ENCODE data around the gene D2HGDH. TPM values are rescaled to one million over a fixed set of nuclear protein-coding genes. Genes with fewer than 3 reads are reported as not detected.

The D2HGDH gene
- total RNA-seq, 1 experiment from 2014 or later = 10.0 TPM

DNA sequence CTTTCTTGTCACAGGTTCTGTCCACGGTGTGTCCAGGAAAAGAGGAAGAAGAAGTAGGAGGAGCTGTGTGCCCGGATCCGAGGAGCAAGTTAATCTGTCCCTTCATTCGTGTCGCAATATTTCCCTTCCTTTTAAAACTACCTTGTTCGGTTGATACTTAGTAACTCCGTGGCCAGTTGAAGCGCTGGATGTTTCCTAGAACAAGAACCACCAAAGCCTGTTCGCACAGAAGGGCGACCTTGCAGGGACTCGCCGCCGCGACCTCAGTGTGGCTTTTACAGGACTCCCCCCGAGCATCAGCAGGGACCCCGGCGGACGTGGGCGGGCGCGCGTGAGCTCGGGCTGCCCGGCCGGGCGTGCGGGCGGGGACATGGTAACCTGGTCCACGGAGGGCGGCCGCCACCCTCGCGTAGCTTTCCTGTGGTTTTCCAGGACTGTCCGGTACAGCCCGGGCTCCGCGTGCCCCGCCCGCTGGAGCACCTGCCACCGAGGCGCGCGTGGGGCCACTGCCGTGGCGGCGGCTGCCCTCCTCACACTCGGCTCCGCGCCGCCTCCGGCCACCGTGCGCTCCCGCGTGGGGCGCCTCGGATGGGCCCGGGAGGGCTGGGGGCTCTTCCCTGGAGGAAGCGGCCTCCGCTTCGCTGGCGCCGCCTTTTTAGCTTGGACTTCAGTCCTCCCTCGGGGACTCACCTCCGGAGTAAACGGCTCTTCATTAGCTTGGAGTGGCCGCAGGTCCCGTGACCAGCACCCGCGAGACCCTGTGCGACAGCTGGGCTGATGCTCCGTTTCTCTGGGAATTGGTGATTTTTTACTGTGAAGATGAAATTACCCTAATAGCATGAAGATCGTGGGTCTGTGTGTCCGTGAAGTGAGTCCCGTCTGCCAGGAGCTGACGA is 9.2 kb upstream of the D2HGDH start:
- WGBS (ENCODE audit: extremely low coverage, insufficient read length, low lambda C conversion rate) = no CpG with 5 or more reads among the region's 76 CpGs
- Histone ChIP-seq H3K9ac (ENCODE audit: extremely low read depth, insufficient read length, low read length) (no peak overlapping the region), H3K4ac (ENCODE audit: low read depth, low read length) (no peak overlapping the region), H3K27me3 (ENCODE audit: insufficient read depth, low read length) (no peaks in the 10 kb centered on the region), H2BK15ac (ENCODE audit: low read depth, low read length) (no peak overlapping the region), H3K14ac (ENCODE audit: insufficient read depth, low read length) (no peak overlapping the region), H2AK5ac (ENCODE audit: insufficient read length, low read length) (no peak overlapping the region), H4K5ac (ENCODE audit: insufficient read length, low read depth, low read length) (no peak overlapping the region), H3K4me1 (ENCODE audit: insufficient read depth, low read length) (no peaks in the 10 kb centered on the region), H2BK120ac (ENCODE audit: low read depth, low read length, poor library complexity, severe bottlenecking) (no peak overlapping the region), H4K8ac (replicated peaks; ENCODE audit: insufficient read length, low read depth, low read length) (no peak overlapping the region), H3K27ac (ENCODE audit: insufficient read length, low read depth, low read length) (no peak overlapping the region), H3T11ph (ENCODE audit: low read length) (no peak overlapping the region), H3K79me1 (ENCODE audit: insufficient read depth, low read depth, low read length, poor library complexity, severe bottlenecking) (no peaks in the 10 kb centered on the region), H2BK12ac (ENCODE audit: insufficient read length, low read depth, low read length) (no peak overlapping the region), H3K56ac (ENCODE audit: insufficient read length, low read depth, low read length) (no peak overlapping the region), H3K79me2 (ENCODE audit: insufficient read depth, low read length) (no peaks in the 10 kb centered on the region), H4K91ac (ENCODE audit: insufficient read length, low read depth, low read length) (no peak overlapping the region), H2BK20ac (ENCODE audit: low read depth, low read length, poor library complexity, severe bottlenecking) (no peak overlapping the region), H3K4me2 (ENCODE audit: insufficient read depth, insufficient read length, low read length) (no peak overlapping the region), H3K18ac (ENCODE audit: insufficient read length, low read depth, low read length) (no peak overlapping the region), H2AFZ (ENCODE audit: low read length) (no peak overlapping the region), H2BK5ac (ENCODE audit: insufficient read length, low read length) (no peak overlapping the region), H3K23ac (ENCODE audit: insufficient read length, low read depth, low read length) (no peak overlapping the region), H3K9me3 (ENCODE audit: control insufficient read depth, low read depth, low read length) (peaks cover 9% of the 10 kb centered on the region), H4K20me1 (ENCODE audit: control insufficient read depth, insufficient read depth, insufficient read length) (no peaks in the 10 kb centered on the region), H3K23me2 (ENCODE audit: insufficient read length, low read depth, low read length, poor library complexity, severe bottlenecking) (no peaks in the 10 kb centered on the region)
- Mint-ChIP-seq H3K4me3 (no peak overlapping the region), H3K27ac (peak overlapping the region in 2 of 3 experiments; percentile 70 to 77; a peak in 1 of 7 replicates), H3K9me3 (peaks cover 20 to 26% of the 10 kb centered on the region in 2 experiments), H3K36me3 (ENCODE audit: insufficient read depth in 1 of 3, low read depth in 3 of 3) (peaks cover 39 to 66% (median 60%) of the 10 kb centered on the region in 3 experiments), H3K4me1 (0 out of 4 replicates have a peak, but pooled peaks cover 0 to 2% of the 10 kb centered on the region in 2 experiments), H3K27me3 (ENCODE audit: low read depth) (no peaks in the 10 kb centered on the region)
- TF ChIP-seq, protein P1, sequence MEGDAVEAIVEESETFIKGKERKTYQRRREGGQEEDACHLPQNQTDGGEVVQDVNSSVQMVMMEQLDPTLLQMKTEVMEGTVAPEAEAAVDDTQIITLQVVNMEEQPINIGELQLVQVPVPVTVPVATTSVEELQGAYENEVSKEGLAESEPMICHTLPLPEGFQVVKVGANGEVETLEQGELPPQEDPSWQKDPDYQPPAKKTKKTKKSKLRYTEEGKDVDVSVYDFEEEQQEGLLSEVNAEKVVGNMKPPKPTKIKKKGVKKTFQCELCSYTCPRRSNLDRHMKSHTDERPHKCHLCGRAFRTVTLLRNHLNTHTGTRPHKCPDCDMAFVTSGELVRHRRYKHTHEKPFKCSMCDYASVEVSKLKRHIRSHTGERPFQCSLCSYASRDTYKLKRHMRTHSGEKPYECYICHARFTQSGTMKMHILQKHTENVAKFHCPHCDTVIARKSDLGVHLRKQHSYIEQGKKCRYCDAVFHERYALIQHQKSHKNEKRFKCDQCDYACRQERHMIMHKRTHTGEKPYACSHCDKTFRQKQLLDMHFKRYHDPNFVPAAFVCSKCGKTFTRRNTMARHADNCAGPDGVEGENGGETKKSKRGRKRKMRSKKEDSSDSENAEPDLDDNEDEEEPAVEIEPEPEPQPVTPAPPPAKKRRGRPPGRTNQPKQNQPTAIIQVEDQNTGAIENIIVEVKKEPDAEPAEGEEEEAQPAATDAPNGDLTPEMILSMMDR (conservative IDR thresholded peaks at IDR 0.05) = no peak
- no peak for DNase-seq
